Epithelial cell of proximal tubule (primary cell): Measurements from ENCODE around the gene JAKMIP3. TPM values are rescaled to one million over a fixed set of nuclear protein-coding genes. Genes with fewer than 3 reads are reported as not detected.

Experiments used
- DNase-seq: peaks from one replicate; pipeline ENCODE4 v3.0.0-alpha.2; 2011; ENCODE audit warnings: low read depth
- H3K4me3 ChIP-seq: 2 replicates; pipeline ENCODE4 v1.5.1; 2011; ENCODE audit warnings: low read depth, mild to moderate bottlenecking, low read length
- CTCF ChIP-seq: conservative IDR thresholded peaks from 2 replicates; pipeline ENCODE4 v1.5.1; 2012; ENCODE audit warnings: low read depth, mild to moderate bottlenecking, low read length
- total RNA-seq: library from RNA; depleted of rRNA; stranded (reverse); fragments of >200 nt; gene quantifications from 2 replicates; pipeline ENCODE4 v1.2.3, GENCODE V29; 2015

The JAKMIP3 gene
- total RNA-seq, 1 donor from 2014 or later: under 0.01 TPM

GRCh38 chr10:132052124-132052523 is 13.6 kb upstream of the JAKMIP3 start:
- no peak for TF ChIP-seq CTCF
- no peak overlapping the region for H3K4me3 ChIP-seq
- DNase-seq: no peak

- H3K4me3 ChIP-seq: no peak overlapping the region
- DNase-seq: no peak
- no peak for TF ChIP-seq CTCF
Observed at GRCh38 chr10:132054564-132054963, 11.2 kb upstream of the JAKMIP3 start.

GRCh38 chr10:132055616-132056015 is 10.1 kb upstream of the JAKMIP3 start:
- DNase-seq: no peak
- no peak for TF ChIP-seq CTCF
- no peak overlapping the region for H3K4me3 ChIP-seq

GRCh38 chr10:132056663-132057062 is 9.1 kb upstream of the JAKMIP3 start:
- DNase-seq: no peak
- TF ChIP-seq CTCF: no peak
- no peak overlapping the region for H3K4me3 ChIP-seq

GRCh38 chr10:132057191-132057681 is 8.5 kb upstream of the JAKMIP3 start:
- TF ChIP-seq CTCF: no peak
- DNase-seq: no peak
- no peak overlapping the region for H3K4me3 ChIP-seq

GRCh38 chr10:132058111-132058745 is 7.5 kb upstream of the JAKMIP3 start:
- no peak overlapping the region for H3K4me3 ChIP-seq
- TF ChIP-seq CTCF: no peak

More at GRCh38 chr10:132058111-132058745, 7.5 kb upstream of the JAKMIP3 start:
- DNase-seq: no peak
